ENCODE data around the gene CENPU. TPM values are rescaled to one million over a fixed set of nuclear protein-coding genes. Genes with fewer than 3 reads are reported as not detected.

The CENPU gene
- total RNA-seq, 1 experiment from 2014 or later = 124 TPM

GRCh38 chr4:184760681-184761080, 26.8 kb upstream of the CENPU start:
- Histone ChIP-seq H2BK15ac (ENCODE audit: low read depth, low read length) (no peak overlapping the region), H4K5ac (ENCODE audit: insufficient read length, low read depth, low read length) (no peak overlapping the region), H4K8ac (replicated peaks; ENCODE audit: insufficient read length, low read depth, low read length) (no peak overlapping the region), H3K9ac (ENCODE audit: extremely low read depth, insufficient read length, low read length) (no peak overlapping the region), H3K56ac (ENCODE audit: insufficient read length, low read depth, low read length) (no peak overlapping the region), H3K27me3 (ENCODE audit: insufficient read depth, low read length) (no peaks in the 10 kb centered on the region), H3K4me1 (ENCODE audit: insufficient read depth, low read length) (no peaks in the 10 kb centered on the region), H3K14ac (ENCODE audit: insufficient read depth, low read length) (no peak overlapping the region), H2BK5ac (ENCODE audit: insufficient read length, low read length) (no peak overlapping the region), H3K23ac (ENCODE audit: insufficient read length, low read depth, low read length) (no peak overlapping the region), H3K79me2 (ENCODE audit: insufficient read depth, low read length) (no peaks in the 10 kb centered on the region), H3T11ph (ENCODE audit: low read length) (no peak overlapping the region), H3K23me2 (ENCODE audit: insufficient read length, low read depth, low read length, poor library complexity, severe bottlenecking) (no peaks in the 10 kb centered on the region), H2AFZ (ENCODE audit: low read length) (no peak overlapping the region), H2BK12ac (ENCODE audit: insufficient read length, low read depth, low read length) (no peak overlapping the region), H3K18ac (ENCODE audit: insufficient read length, low read depth, low read length) (no peak overlapping the region), H2BK120ac (ENCODE audit: low read depth, low read length, poor library complexity, severe bottlenecking) (no peak overlapping the region), H3K9me3 (ENCODE audit: control insufficient read depth, low read depth, low read length) (no peaks in the 10 kb centered on the region), H3K4ac (ENCODE audit: low read depth, low read length) (no peak overlapping the region), H3K27ac (ENCODE audit: insufficient read length, low read depth, low read length) (no peak overlapping the region), H3K79me1 (ENCODE audit: insufficient read depth, low read depth, low read length, poor library complexity, severe bottlenecking) (no peaks in the 10 kb centered on the region), H4K91ac (ENCODE audit: insufficient read length, low read depth, low read length) (no peak overlapping the region), H2BK20ac (ENCODE audit: low read depth, low read length, poor library complexity, severe bottlenecking) (no peak overlapping the region), H2AK5ac (ENCODE audit: insufficient read length, low read length) (no peak overlapping the region), H3K4me2 (ENCODE audit: insufficient read depth, insufficient read length, low read length) (no peak overlapping the region), H4K20me1 (ENCODE audit: control insufficient read depth, insufficient read depth, insufficient read length) (no peaks in the 10 kb centered on the region)
- WGBS (ENCODE audit: extremely low coverage, insufficient read length, low lambda C conversion rate) = no CpG with 5 or more reads among the region's 5 CpGs
- Mint-ChIP-seq H3K36me3 (ENCODE audit: insufficient read depth in 1 of 3, low read depth in 3 of 3) (no peaks in the 10 kb centered on the region), H3K4me1 (no peaks in the 10 kb centered on the region), H3K27ac (no peak overlapping the region), H3K9me3 (no peaks in the 10 kb centered on the region), H3K27me3 (ENCODE audit: low read depth) (no peaks in the 10 kb centered on the region), H3K4me3 (no peak overlapping the region)
- no peak for TF ChIP-seq CTCF (conservative IDR thresholded peaks at IDR 0.05)
- DNase-seq = no peak

All from H9 (cell line).